GM19468 (cell line): Measurements from ENCODE around the gene CNOT3.
"Not testable (repeated sequence)": the region's sequence is repeated elsewhere in the genome, so short reads cannot be mapped to it uniquely, and the experiment has no call there.

ENCODE experiments used
- ATAC-seq: cut with Tn5 transposase; IDR thresholded peaks from one replicate; pipeline ENCODE4 v1.9.1; 2021; ENCODE audit warnings: mild to moderate bottlenecking, moderate library complexity, moderate number of reproducible peaks; ENCODE audit not compliant: unreplicated experiment; ENCODE audit errors: extremely low read depth

CNOT3 gene

DNA sequence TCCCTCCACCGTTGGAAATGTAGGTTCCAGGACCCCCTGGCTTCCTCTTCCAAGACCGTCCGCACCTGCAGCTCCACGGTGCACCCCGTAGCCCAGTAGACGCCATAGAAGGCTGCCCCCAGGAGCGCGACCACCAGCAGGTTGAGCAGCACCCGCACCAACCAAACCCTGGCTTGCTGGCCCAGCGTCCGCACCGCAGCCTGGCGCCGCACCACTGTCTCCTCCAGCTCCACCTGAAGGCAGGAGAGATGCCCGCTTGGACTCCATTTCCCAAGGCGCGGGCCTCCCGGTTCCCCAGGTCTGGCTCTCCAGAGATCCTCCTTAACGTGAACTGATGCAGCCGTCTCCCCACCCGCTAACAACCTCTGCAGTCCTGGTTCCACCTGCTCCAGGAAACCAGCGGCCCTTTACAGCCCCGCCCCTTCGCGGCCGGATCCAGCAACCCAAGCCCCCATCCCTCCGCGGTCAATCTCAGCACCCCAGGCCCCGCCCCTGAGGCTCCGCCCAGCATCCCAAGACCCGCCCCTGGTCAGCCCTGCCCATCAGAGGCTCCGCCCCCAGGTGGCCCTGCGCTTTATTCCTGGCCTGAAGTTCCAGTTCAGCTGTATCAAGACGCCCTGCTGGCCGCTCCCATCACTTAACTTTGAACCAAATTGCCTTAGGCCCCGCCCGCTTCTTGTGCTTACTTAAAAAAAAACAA, 27.0 kb downstream of the CNOT3 start:
- no peak for ATAC-seq

GRCh38 chr19:54165222-54165621, 27.7 kb downstream of the CNOT3 start:
- ATAC-seq: no peak

- no peak for ATAC-seq
Measured at GRCh38 chr19:54168174-54168917, 30.8 kb downstream of the CNOT3 start.

DNA sequence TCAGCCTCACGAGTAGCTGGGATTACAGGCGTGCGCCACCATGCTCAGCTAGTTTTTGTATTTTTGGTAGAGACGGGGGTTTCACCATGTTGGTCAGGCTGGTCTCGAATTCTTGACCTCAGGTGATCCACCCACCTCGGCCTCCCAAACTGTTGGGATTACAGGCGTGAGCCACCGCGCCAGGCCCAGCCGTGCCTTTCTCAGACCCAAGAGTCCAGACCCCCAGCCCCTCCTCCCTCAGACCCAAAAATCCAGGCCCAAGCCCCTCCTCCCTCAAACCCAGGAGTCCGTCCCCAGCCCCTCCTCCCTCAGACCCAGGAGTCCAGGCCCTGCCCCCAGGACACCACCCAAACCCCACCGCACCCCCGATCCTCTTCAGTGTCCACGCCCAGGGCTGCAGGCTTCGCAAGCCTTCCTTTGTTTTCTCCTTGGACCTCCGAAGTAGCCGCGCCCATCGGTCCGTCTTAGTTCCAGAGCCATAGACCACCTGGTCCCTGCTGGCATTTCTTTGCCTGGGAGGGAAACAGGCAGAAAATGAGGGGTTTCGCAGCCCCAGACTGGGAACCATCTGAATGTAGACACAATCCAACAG, 31.7 kb downstream of the CNOT3 start:
- no peak for ATAC-seq

GRCh38 chr19:54171736-54172431, 34.3 kb downstream of the CNOT3 start:
- not testable (repeated sequence) for ATAC-seq

DNA sequence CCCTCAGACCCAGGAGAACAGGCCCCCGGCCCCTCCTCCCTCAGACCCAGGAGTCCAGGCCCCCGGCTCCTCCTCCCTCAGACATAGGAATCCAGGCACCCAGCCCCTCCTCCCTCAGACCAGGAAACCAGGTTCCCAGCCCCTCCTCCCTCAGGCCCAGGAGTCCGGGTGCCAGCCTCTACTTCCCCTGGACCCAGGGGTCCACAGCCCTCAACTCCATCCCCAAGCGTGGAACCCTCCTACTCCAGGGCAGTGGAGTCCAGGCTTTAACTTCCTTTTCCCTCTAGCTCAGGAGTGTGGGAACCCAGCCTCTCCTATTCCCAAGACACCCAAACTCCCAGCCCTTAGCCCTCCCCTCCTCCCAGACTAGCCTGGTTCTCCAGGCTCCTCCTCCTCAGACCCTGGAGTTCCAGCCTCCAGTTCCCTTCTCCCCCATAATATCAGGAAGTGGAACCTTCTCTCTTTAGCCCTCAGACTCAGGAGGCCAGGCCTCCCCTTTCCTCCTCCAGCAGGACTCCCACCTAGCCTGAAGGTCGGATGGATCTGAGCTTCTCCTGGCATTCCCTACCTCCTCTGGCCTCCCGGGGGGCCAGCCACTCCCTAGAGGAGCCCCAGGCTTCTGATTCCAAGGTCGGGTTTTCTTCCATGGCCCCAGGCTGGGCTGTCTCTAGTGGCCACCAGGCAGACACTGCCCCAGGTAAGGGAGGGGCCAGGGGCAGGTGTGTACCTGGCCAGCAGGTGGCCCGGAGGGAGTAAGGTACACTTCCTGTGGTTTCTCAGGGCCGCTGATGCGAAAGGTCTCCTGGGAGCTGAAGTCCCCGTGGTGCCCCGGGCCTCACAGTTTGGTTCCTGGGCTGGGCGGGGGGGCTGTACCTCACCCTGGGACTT, 35.2 kb downstream of the CNOT3 start, which contains the start of gene TMC4:
TSS of gene TMC4 (minus strand) at position 690 of the 888 bp plus-strand sequence. CDS start at position 647, 43 bp downstream.
- no peak for ATAC-seq

- no peak for ATAC-seq
Measured at GRCh38 chr19:54173359-54173699, 35.8 kb downstream of the CNOT3 start.

DNA sequence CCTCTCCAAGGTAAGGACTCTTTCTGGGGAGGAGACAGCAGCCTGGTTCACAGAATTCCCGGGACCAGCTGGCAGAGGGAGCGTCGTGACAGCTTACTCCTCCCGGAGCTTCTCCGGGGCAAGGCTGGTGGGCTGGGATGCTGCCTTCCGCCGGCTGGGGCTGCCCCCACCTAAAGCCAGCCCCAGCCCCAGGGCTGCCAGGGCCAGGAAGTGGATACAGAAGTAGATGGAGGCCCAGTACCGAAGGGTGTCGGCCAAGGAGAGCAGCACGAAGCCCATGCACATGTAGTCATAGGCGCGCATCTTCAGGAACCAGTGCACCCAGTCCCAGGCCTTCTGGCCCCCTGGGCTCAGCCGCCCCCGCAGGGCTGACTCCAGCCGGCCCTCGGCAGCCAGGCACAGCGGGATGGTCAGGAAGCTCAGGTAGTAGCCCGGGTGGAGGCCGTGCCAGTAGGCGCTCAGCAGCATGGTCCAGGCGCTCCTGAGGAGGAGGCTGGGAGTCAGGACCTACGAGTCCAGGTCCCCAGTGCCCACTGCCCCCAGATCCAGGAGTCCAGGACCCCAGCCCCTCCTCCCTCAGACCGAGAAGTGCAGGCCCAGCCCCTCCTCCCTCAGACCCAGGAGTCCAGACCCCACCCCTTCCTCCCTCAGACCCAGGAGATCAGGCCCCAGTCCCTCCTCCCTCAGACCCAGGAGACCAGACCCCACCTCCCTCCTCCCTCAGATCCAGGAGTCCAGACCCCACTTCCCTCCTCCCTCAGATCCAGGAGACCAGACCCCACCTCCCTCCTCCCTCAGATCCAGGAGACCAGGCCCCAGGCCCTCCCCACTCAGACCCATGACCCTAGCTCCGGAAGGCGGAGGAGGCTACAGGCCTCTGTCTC, 36.6 kb downstream of the CNOT3 start:
- ATAC-seq: no peak

GRCh38 chr19:54178581-54179261, 41.2 kb downstream of the CNOT3 start:
- no peak for ATAC-seq

DNA sequence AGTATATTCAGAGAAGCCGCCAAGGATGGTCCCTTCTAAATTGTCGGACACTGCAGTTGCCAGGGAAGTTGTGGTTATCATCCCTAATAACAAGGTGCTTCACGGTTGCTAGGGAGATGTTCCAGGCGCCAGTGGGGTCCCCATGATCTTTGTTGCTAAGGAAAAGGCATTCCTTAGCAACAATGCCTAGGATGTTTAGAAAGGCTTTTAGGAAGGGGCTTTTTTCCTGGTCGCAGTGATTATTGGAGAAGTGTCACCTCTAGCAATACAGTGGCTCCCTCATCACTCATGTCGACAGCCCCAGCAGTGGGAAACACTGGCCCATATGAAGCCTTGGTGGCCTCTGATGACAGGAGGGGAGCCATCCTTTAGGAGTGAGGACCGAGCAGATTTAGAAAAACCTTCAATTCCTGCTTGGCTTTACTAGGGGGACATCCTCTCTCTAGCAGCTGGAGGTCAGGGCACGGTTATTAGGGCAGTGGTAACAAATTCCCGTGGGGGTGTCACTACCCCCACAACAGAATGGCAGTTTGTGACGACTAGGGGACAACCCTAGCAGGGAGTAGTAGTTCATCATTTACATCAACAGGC, 41.8 kb downstream of the CNOT3 start:
- no peak for ATAC-seq

DNA sequence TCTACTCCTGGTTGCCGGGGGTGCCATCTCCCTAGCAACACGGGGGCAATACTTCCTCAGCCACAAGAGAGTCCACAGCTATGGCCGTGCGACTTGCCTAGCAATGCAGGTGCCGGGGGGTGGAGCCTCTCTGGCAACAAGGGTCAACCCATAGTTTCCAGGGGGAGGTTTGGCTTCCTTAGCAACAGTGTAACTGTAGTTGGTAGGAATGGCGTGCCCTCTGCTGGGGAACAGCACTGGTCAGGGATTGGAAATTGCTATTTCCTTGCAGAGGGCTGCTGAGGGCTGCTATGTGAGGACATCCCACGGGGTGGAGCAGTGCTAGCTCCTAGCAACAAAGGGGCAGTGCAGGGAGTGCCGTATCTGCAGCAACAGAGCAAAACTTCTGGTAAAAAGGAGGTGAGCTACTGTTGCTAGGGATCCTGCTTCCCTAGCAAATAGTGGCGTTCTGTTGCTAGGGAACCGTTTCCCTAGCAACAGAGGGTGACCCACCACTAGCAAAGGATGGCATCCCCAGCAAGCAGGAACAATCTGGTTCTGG, 42.4 kb downstream of the CNOT3 start:
- ATAC-seq: no peak

GRCh38 chr19:54180691-54181091, 43.1 kb downstream of the CNOT3 start:
- ATAC-seq: no peak

GRCh38 chr19:54181894-54182293, 44.3 kb downstream of the CNOT3 start:
- not testable (repeated sequence) for ATAC-seq

GRCh38 chr19:54183431-54183830, 45.9 kb downstream of the CNOT3 start:
- ATAC-seq: no peak

- ATAC-seq: no peak
Measured at GRCh38 chr19:54186351-54186750, 48.8 kb downstream of the CNOT3 start.

DNA sequence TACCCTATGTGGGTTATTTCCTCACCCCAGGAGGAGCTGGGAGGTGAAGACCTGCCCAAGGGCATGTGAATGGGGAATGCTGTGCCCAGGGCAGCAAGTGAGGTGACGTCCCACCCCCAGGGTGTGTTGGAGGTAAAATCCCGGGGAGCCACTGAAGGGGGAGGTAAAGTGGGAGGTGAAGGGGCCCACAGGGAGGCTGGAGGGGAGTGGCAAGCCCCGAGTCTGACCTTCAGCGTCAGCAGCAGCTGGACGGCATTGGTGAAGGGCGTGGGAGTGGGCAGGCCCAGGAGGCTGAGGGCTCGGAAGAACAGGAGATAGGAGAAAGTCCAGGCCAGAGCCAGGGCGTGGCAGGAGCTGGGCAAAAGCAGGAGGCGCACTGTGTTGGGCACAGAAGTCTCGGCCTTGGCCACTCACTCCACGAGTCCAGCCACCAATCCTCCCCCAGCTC, 49.4 kb downstream of the CNOT3 start:
- no peak for ATAC-seq

DNA sequence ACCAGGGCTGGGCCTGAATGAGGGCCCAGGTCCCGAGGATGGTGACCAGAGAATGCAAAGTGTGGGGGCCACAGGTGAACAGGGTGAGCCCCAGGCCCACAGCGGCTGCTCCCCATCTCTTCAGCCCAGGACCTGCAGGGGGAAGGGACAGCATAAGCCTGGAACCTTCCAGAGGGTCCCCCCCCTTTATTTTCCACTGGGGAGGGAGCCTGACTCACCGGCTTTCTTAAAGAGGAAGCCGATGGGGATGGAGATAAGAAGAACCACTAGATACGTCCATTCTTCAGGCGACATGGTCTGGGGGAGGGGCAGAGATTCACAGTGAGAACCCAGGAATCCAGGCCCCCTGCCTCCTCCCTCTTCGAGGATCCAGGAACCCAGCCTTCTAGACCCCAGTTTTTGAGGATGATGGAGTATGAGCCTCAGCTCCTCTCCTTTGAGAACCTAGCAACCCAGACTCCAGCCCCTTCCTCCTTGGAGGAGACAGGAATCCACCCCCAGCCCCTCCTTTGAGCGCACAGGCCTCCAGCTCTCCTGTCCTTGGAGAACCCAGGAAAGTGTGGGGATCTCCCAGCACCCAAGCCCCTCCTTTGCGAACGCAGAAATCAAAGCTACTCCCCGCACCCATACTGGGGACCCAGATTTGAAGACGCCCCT, 50.8 kb downstream of the CNOT3 start:
- ATAC-seq: no peak
